Loucy (cell line): ENCODE data around the gene ATXN7L1.

Experiments used
- H2AFZ ChIP-seq: fragments of 200-600 bp; sonication (generic); 2 replicates; pipeline ENCODE4 v1.6.0; 2016; ENCODE audit warnings: antibody characterized with exemption, mild to moderate bottlenecking, low read length, moderate library complexity
- H3F3A ChIP-seq: fragments of 200-600 bp; 2 replicates; pipeline ENCODE4 v1.6.0; 2016; ENCODE audit warnings: antibody characterized with exemption, low read depth, mild to moderate bottlenecking
- H3K27me3 ChIP-seq: fragments of 200-600 bp; sonication (generic); 2 replicates; pipeline ENCODE4 v1.6.1; 2014; ENCODE audit warnings: low read length, mild to moderate bottlenecking; ENCODE audit not compliant: insufficient read depth, poor library complexity, severe bottlenecking
- H3K36me3 ChIP-seq: fragments of 200-600 bp; sonication (generic); 2 replicates; pipeline ENCODE4 v1.6.1; 2016; ENCODE audit warnings: low read length; ENCODE audit not compliant: insufficient read depth
- H3K4me1 ChIP-seq: fragments of 200-600 bp; sonication (generic); 2 replicates; pipeline ENCODE4 v1.5.1; 2014; ENCODE audit warnings: low read length, mild to moderate bottlenecking; ENCODE audit not compliant: insufficient read depth, poor library complexity, severe bottlenecking
- H3K4me2 ChIP-seq: fragments of 200-600 bp; sonication (generic); 2 replicates; pipeline ENCODE4 v1.6.0; 2014; ENCODE audit warnings: antibody characterized with exemption, low read length, low read depth, mild to moderate bottlenecking; ENCODE audit not compliant: poor library complexity, severe bottlenecking
- H3K4me3 ChIP-seq: fragments of 200-600 bp; sonication (generic); 2 replicates; pipeline ENCODE4 v1.5.1; 2014; ENCODE audit warnings: low read length, mild to moderate bottlenecking, mixed read lengths; ENCODE audit not compliant: poor library complexity, severe bottlenecking
- H3K79me2 ChIP-seq: fragments of 200-600 bp; sonication (generic); 2 replicates; pipeline ENCODE4 v1.6.1; 2014; ENCODE audit warnings: low read length; ENCODE audit not compliant: insufficient read depth
- H3K9ac ChIP-seq: fragments of 200-600 bp; sonication (generic); 2 replicates; pipeline ENCODE4 v1.6.0; 2014; ENCODE audit warnings: mild to moderate bottlenecking, low read depth, low read length, moderate library complexity; ENCODE audit not compliant: poor library complexity, severe bottlenecking
- H3K9me2 ChIP-seq: fragments of 200-600 bp; sonication (generic); replicated peaks from 2 replicates; pipeline ENCODE4 v1.6.1; 2016; ENCODE audit warnings: low read depth, low read length, mixed read lengths
- H3K9me3 ChIP-seq: fragments of 200-600 bp; sonication (generic); 2 replicates; pipeline ENCODE4 v1.6.1; 2014; ENCODE audit warnings: mild to moderate bottlenecking, antibody characterized with exemption, low read length, low read depth; ENCODE audit not compliant: insufficient read depth
- H4K20me1 ChIP-seq: fragments of 200-600 bp; sonication (generic); 2 replicates; pipeline ENCODE4 v1.6.0; 2014; ENCODE audit warnings: antibody characterized with exemption, low read length, mild to moderate bottlenecking; ENCODE audit not compliant: insufficient read depth, poor library complexity, severe bottlenecking
- EZH2phosphoT487 ChIP-seq: fragments of 200-600 bp; IDR thresholded peaks from 2 replicates; pipeline ENCODE4 v1.6.1; 2018; ENCODE audit warnings: antibody characterized with exemption, mild to moderate bottlenecking, moderate library complexity, borderline replicate concordance
- TF ChIP-seq, protein P1 (sequence below): fragments of 200-600 bp; sonication (generic); conservative IDR thresholded peaks from 2 replicates; pipeline ENCODE4 v1.5.1; 2014; ENCODE audit warnings: mild to moderate bottlenecking, antibody characterized with exemption, low read length

The ATXN7L1 gene

DNA sequence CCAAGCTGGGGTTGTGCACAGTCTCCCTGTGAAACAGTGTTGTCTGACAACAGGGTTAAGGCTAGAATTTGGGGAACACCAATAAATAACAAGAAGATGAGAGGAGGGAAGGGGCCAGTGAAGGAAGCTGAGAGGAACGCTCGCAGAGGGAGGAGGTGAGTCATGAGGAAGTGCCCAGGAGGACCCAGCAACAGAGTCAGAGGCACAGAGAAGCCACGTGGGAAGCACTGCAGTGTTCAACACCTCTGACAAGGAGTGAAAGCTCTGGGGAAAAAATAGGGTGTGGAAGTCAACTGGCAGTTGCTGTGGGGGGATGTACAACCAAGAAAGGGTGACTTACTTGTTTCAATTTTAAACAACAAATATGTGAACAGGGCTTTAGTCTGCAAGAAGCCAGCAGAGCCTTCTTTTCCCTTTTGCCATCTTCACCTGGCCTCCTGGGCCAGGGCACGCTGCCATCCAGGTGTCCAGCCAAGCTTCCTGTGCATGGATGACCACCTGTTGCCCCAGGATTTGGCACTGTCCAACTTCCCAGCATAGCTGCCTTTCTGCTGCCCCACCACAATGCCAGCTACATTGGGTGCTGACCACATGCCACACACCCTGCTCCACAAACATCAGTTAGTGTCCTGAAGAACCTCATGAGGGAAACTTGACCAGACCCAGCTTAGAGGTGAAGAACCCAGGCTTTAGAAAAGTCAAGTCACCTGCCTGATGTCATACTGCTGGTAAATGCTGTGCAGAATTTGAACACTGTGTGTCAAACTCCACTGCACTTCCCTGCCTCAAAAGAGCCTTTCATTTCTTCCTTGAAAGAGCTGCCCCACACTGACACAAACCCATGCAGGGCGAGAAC, 69.6 kb downstream of the ATXN7L1 start:
- no peak overlapping the region for H3K4me3 ChIP-seq
- H3K9me2 ChIP-seq = no peaks in the 10 kb centered on the region
- H3K79me2 ChIP-seq = no peaks in the 10 kb centered on the region
- no peaks in the 10 kb centered on the region for H3K27me3 ChIP-seq
- no peaks in the 10 kb centered on the region for H3K36me3 ChIP-seq
- no peaks in the 10 kb centered on the region for H3K9me3 ChIP-seq
- H3K4me2 ChIP-seq = no peak overlapping the region
- H4K20me1 ChIP-seq = no peaks in the 10 kb centered on the region
- no peaks in the 10 kb centered on the region for H3F3A ChIP-seq
- no peak overlapping the region for H3K9ac ChIP-seq
- H3K4me1 ChIP-seq = no peaks in the 10 kb centered on the region
- TF ChIP-seq EZH2phosphoT487 = no peak
- TF ChIP-seq, protein P1, sequence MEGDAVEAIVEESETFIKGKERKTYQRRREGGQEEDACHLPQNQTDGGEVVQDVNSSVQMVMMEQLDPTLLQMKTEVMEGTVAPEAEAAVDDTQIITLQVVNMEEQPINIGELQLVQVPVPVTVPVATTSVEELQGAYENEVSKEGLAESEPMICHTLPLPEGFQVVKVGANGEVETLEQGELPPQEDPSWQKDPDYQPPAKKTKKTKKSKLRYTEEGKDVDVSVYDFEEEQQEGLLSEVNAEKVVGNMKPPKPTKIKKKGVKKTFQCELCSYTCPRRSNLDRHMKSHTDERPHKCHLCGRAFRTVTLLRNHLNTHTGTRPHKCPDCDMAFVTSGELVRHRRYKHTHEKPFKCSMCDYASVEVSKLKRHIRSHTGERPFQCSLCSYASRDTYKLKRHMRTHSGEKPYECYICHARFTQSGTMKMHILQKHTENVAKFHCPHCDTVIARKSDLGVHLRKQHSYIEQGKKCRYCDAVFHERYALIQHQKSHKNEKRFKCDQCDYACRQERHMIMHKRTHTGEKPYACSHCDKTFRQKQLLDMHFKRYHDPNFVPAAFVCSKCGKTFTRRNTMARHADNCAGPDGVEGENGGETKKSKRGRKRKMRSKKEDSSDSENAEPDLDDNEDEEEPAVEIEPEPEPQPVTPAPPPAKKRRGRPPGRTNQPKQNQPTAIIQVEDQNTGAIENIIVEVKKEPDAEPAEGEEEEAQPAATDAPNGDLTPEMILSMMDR = no peak
- no peak overlapping the region for H2AFZ ChIP-seq

DNA sequence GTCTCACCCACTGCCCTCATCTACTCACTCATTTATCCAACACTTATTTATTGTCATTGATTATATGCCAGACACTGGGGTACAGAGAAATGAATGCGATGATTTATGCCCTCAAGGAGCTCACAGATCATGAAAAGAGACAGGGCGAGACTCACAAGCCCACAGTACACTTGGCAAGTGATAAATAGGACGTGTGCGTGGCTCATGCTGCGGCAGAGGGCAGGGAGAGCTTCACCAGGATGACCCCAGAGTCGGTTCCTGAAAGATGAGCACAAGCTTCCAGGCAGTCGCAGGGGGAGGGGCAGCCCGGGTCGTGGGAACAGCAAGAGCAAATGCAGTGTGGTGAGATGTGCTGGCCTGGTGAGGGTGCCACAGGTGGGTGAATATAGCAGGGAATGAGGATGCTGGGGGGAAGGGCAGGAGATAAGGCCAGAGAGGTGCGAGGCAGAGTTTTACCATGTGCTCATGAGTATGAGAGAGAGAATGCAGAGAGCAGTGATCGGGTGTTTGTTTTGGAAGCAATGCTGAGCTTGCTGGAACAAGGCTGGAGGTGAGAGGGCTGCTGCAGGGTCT, 70.9 kb downstream of the ATXN7L1 start:
- H3K9me2 ChIP-seq = no peaks in the 10 kb centered on the region
- H2AFZ ChIP-seq = no peak overlapping the region
- H3K27me3 ChIP-seq = no peaks in the 10 kb centered on the region
- H3K4me3 ChIP-seq = no peak overlapping the region
- TF ChIP-seq, protein P1 = no peak
- TF ChIP-seq EZH2phosphoT487 = no peak
- H3K79me2 ChIP-seq = no peaks in the 10 kb centered on the region
- H3K4me1 ChIP-seq = no peaks in the 10 kb centered on the region
- H3K9me3 ChIP-seq = no peaks in the 10 kb centered on the region
- no peaks in the 10 kb centered on the region for H3K36me3 ChIP-seq
- no peaks in the 10 kb centered on the region for H3F3A ChIP-seq
- H3K9ac ChIP-seq = no peak overlapping the region
- no peak overlapping the region for H3K4me2 ChIP-seq
- H4K20me1 ChIP-seq = no peaks in the 10 kb centered on the region

DNA sequence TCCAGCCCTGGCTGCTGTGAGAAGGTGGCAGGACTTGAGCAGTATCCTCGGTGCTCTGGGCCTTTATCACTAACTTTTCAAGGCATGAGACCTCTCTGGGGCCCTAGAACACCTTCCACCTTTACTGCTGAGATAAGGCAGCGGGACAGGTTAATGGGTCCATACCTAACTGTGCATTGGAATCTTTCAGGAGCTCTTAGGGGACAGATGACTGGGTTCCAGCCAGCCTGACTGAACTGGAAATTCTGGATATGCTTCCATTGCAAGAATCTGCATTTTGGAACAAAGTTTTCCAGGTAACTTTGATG, 73.0 kb downstream of the ATXN7L1 start:
- TF ChIP-seq EZH2phosphoT487 = no peak
- TF ChIP-seq, protein P1 = no peak
- no peaks in the 10 kb centered on the region for H3K9me3 ChIP-seq
- H3K9me2 ChIP-seq = no peaks in the 10 kb centered on the region
- H3K4me1 ChIP-seq = no peaks in the 10 kb centered on the region
- no peak overlapping the region for H3K9ac ChIP-seq
- H3F3A ChIP-seq = no peaks in the 10 kb centered on the region
- H3K79me2 ChIP-seq = no peaks in the 10 kb centered on the region
- no peak overlapping the region for H3K4me2 ChIP-seq
- H2AFZ ChIP-seq = no peak overlapping the region
- H4K20me1 ChIP-seq = no peaks in the 10 kb centered on the region
- H3K36me3 ChIP-seq = no peaks in the 10 kb centered on the region
- no peaks in the 10 kb centered on the region for H3K27me3 ChIP-seq
- no peak overlapping the region for H3K4me3 ChIP-seq
